Spinal cord (tissue), 10 donors: ENCODE measurements around the gene ZNF311. TPM values are rescaled to one million over a fixed set of nuclear protein-coding genes. Genes with fewer than 3 reads are reported as not detected.

Source experiments
- DNase-seq, 6 donors: peaks; one replicate each; pipeline versions ENCODE4 v3.0.0 to v3.0.0-alpha.2; 2013 to 2015; ENCODE audit warnings: low spot score in 6 of 6, low read depth in 4 of 6
- H3K27ac ChIP-seq: one replicate; pipeline ENCODE4 v1.5.1; 2013; ENCODE audit warnings: low read depth, low read length, control low read depth
- H3K27me3 ChIP-seq: one replicate; pipeline ENCODE4 v1.6.1; 2013; ENCODE audit warnings: low read length; ENCODE audit not compliant: control insufficient read depth, insufficient read depth
- H3K36me3 ChIP-seq: one replicate; pipeline ENCODE4 v1.6.1; 2013; ENCODE audit warnings: low read length; ENCODE audit not compliant: control insufficient read depth, insufficient read depth
- H3K4me1 ChIP-seq: one replicate; pipeline ENCODE4 v1.6.1; 2013; ENCODE audit warnings: low read length; ENCODE audit not compliant: control insufficient read depth, insufficient read depth
- H3K4me3 ChIP-seq: one replicate; pipeline ENCODE4 v1.5.1; 2013; ENCODE audit warnings: low read depth, low read length, control low read depth
- H3K9me3 ChIP-seq: one replicate; pipeline ENCODE4 v1.6.1; 2013; ENCODE audit warnings: low read length; ENCODE audit not compliant: control insufficient read depth, insufficient read depth
- WGBS: methylation state at CpG from one replicate; pipeline ENCODE4 v1.1.5; 2013; ENCODE audit warnings: missing lambda C conversion rate; ENCODE audit not compliant: insufficient coverage; 5-methylcytosine and 5-hydroxymethylcytosine counted together
- polyA plus RNA-seq, 2 donors: library from polyadenylated mRNA; unstranded; fragments of 120-200 nt; gene quantifications; one replicate each; pipeline ENCODE4 v1.2.1, GENCODE V29; 2013; ENCODE audit not compliant: insufficient read length in 2 of 2
- total RNA-seq, 2 donors: library from RNA; depleted of rRNA in 1 of 2; stranded (reverse); fragments of 120-200 nt in 1 of 2; fragments of >200 nt in 1 of 2; gene quantifications; one replicate each; pipeline versions ENCODE4 v1.2.3 to v1.2.4, GENCODE V29; 2013 to 2014
- donor health status: healthy.

Gene ZNF311
- total and polyA plus RNA-seq, 4 donors, result 3.1 to 6.9 (median 6.2) TPM

- Histone ChIP-seq H3K9me3 (no peaks in the 10 kb centered on the region), H3K27me3 (peaks cover 13% of the 10 kb centered on the region)
These were observed 11.7 kb upstream of the ZNF311 start for GRCh38 chr6:29016559-29017427.

GRCh38 chr6:29014729-29015608 lies 9.9 kb upstream of the ZNF311 start:
- Histone ChIP-seq H3K4me1 (peaks cover 12% of the 10 kb centered on the region), H3K4me3 (peak overlapping the region; percentile 33)
- WGBS, result 44% methylated on average over 74 of the region's 79 CpGs

More at GRCh38 chr6:29016559-29017427, 11.7 kb upstream of the ZNF311 start:
- Histone ChIP-seq H3K4me1 (peaks cover 12% of the 10 kb centered on the region), H3K27ac (peak overlapping the region; percentile 33), H3K36me3 (no peaks in the 10 kb centered on the region), H3K4me3 (peak overlapping the region; percentile 68)
- peak in 5 of 6 donors; percentile 67 to 93 (median 77) for DNase-seq
- 0% methylated on average over 36 of the region's 41 CpGs for WGBS

GRCh38 chr6:29011276-29011734 lies 6.2 kb upstream of the ZNF311 start:
- Histone ChIP-seq H3K36me3 (no peaks in the 10 kb centered on the region), H3K27me3 (peaks cover 13% of the 10 kb centered on the region), H3K4me3 (peak overlapping the region; percentile 70), H3K27ac (peak overlapping the region; percentile 78), H3K9me3 (no peaks in the 10 kb centered on the region), H3K4me1 (peaks cover 6% of the 10 kb centered on the region)
- peak; percentile 74 to 97 (median 84) for DNase-seq
- 0% methylated on average over 23 of the region's 30 CpGs for WGBS

More at GRCh38 chr6:29014729-29015608, 9.9 kb upstream of the ZNF311 start:
- no peaks in the 10 kb centered on the region for H3K9me3 ChIP-seq
- peak in 2 of 6 donors; percentile 46 to 57 for DNase-seq
- H3K27me3 ChIP-seq, result peaks cover 13% of the 10 kb centered on the region
- H3K27ac ChIP-seq, result no peak overlapping the region
- H3K36me3 ChIP-seq, result no peaks in the 10 kb centered on the region

- Histone ChIP-seq H3K4me3 (no peak overlapping the region), H3K4me1 (no peaks in the 10 kb centered on the region), H3K27ac (no peak overlapping the region), H3K9me3 (no peaks in the 10 kb centered on the region), H3K27me3 (peaks cover 5% of the 10 kb centered on the region), H3K36me3 (no peaks in the 10 kb centered on the region)
- no CpG with 5 or more reads among the region's 1 CpG for WGBS
- DNase-seq, result no peak
These were observed 4.2 kb upstream of the ZNF311 start for GRCh38 chr6:29009358-29009757.

- Histone ChIP-seq H3K27me3 (peaks cover 3% of the 10 kb centered on the region), H3K9me3 (no peaks in the 10 kb centered on the region), H3K4me1 (no peaks in the 10 kb centered on the region), H3K36me3 (no peaks in the 10 kb centered on the region), H3K27ac (no peak overlapping the region), H3K4me3 (no peak overlapping the region)
- no peak for DNase-seq
- WGBS, result no CpG with 5 or more reads among the region's 2 CpGs
These were observed 3.0 kb upstream of the ZNF311 start for GRCh38 chr6:29008089-29008488.

GRCh38 chr6:28996844-28997510 lies 8.1 kb downstream of the ZNF311 start:
- Histone ChIP-seq H3K36me3 (no peaks in the 10 kb centered on the region), H3K9me3 (no peaks in the 10 kb centered on the region), H3K4me3 (no peak overlapping the region), H3K27me3 (no peaks in the 10 kb centered on the region), H3K27ac (no peak overlapping the region), H3K4me1 (no peaks in the 10 kb centered on the region)
- WGBS, result 92% methylated on average over 2 of the region's 2 CpGs
- no peak for DNase-seq

GRCh38 chr6:28995093-28995650 lies 9.9 kb downstream of the ZNF311 start:
- H3K4me1 ChIP-seq, result no peaks in the 10 kb centered on the region
- H3K36me3 ChIP-seq, result no peaks in the 10 kb centered on the region
- DNase-seq, result no peak
- no peaks in the 10 kb centered on the region for H3K9me3 ChIP-seq
- WGBS, result 91% methylated on average over 6 of the region's 8 CpGs
- H3K27ac ChIP-seq, result no peak overlapping the region
- no peak overlapping the region for H3K4me3 ChIP-seq
- no peaks in the 10 kb centered on the region for H3K27me3 ChIP-seq

GRCh38 chr6:28988536-28989311 lies 16.4 kb downstream of the ZNF311 start:
- 6% methylated on average over 44 of the region's 48 CpGs for WGBS
- no peaks in the 10 kb centered on the region for H3K9me3 ChIP-seq
- DNase-seq, result peak in 2 of 6 donors; percentile 38 to 45
- no peak overlapping the region for H3K27ac ChIP-seq
- H3K4me1 ChIP-seq, result peaks cover 7% of the 10 kb centered on the region
- peaks cover 15% of the 10 kb centered on the region for H3K27me3 ChIP-seq
- H3K4me3 ChIP-seq, result peak overlapping the region; percentile 54
- no peaks in the 10 kb centered on the region for H3K36me3 ChIP-seq
